ENCODE data around the gene MMP23B. TPM values are rescaled to one million over a fixed set of nuclear protein-coding genes. Genes with fewer than 3 reads are reported as not detected.

MMP23B gene
- total and polyA plus RNA-seq, 7 donors: 1.8 to 58.7 (median 3.6) TPM

DNA sequence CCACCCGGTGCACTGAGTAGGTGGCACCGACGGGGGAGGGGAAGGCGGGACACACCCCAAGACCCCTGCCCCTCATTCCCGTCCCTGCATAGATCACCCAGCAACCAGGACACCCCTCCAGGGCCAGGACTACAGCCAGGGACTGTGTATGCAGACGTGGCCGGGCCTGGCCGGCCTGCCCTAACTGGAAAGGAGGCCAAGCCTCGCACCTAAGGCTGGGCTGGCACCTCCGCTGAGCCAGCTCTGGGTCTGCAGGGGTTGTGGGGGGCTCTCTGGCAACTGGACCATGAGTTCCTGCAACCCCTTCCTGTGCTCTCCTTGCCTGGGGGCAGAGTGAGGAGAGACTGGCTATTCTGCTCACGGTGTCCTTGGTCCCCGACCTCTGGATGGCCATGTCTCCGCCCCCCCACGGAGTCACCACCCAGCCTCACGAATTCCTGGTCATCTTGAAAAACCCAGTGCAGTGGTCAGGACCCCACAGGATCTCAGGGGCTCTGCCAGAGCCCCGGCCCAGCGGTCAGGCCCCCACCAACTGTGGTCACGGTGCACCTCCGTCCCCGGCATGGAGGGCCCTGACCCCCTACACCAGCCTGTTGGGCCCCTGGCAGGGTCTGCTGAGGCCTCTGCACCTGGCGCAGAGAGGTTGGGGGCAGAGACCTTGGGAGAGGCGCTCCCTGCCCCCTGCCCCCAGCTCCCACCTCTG is 31.0 kb upstream of the MMP23B start:
- H3K4me3 ChIP-seq: no peak overlapping the region
- H3K27ac ChIP-seq: no peak overlapping the region
- 70 to 81% methylated on average over 22 of the region's 22 CpGs for WGBS, 2 donors
- H3K36me3 ChIP-seq: no peaks in the 10 kb centered on the region
- peaks cover 0 to 19% (median 14%) of the 10 kb centered on the region in 4 donors for H3K4me1 ChIP-seq
- no peak for DNase-seq
- intact Hi-C loops (cut with DNase I): no loop called here
- no peaks in the 10 kb centered on the region for H3K9me3 ChIP-seq
- H3K27me3 ChIP-seq: peaks cover 31 to 85% (median 55%) of the 10 kb centered on the region in 3 donors
- no peak for TF ChIP-seq EP300 (IDR thresholded peaks at IDR 0.05)
- no peak for TF ChIP-seq POLR2AphosphoS5 (IDR thresholded peaks at IDR 0.05)
- TF ChIP-seq, protein P1, sequence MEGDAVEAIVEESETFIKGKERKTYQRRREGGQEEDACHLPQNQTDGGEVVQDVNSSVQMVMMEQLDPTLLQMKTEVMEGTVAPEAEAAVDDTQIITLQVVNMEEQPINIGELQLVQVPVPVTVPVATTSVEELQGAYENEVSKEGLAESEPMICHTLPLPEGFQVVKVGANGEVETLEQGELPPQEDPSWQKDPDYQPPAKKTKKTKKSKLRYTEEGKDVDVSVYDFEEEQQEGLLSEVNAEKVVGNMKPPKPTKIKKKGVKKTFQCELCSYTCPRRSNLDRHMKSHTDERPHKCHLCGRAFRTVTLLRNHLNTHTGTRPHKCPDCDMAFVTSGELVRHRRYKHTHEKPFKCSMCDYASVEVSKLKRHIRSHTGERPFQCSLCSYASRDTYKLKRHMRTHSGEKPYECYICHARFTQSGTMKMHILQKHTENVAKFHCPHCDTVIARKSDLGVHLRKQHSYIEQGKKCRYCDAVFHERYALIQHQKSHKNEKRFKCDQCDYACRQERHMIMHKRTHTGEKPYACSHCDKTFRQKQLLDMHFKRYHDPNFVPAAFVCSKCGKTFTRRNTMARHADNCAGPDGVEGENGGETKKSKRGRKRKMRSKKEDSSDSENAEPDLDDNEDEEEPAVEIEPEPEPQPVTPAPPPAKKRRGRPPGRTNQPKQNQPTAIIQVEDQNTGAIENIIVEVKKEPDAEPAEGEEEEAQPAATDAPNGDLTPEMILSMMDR (IDR thresholded peaks at IDR 0.05): no peak
- no peak for TF ChIP-seq POLR2A (IDR thresholded peaks at IDR 0.05)

- 85 to 90% methylated on average over 15 of the region's 15 CpGs for WGBS, 2 donors
- H3K4me1 ChIP-seq: peaks cover 0 to 19% (median 14%) of the 10 kb centered on the region in 4 donors
- H3K27ac ChIP-seq: no peak overlapping the region
- DNase-seq: no peak
- H3K36me3 ChIP-seq: no peaks in the 10 kb centered on the region
- peaks cover 31 to 80% (median 55%) of the 10 kb centered on the region in 3 donors for H3K27me3 ChIP-seq
- no peak overlapping the region for H3K4me3 ChIP-seq
- no peaks in the 10 kb centered on the region for H3K9me3 ChIP-seq
- TF ChIP-seq, protein P1 (IDR thresholded peaks at IDR 0.05): no peak
- TF ChIP-seq POLR2A (IDR thresholded peaks at IDR 0.05): no peak
- no peak for TF ChIP-seq POLR2AphosphoS5 (IDR thresholded peaks at IDR 0.05)
- TF ChIP-seq EP300 (IDR thresholded peaks at IDR 0.05): no peak
- intact Hi-C loops (cut with DNase I): no loop called here
Measured at GRCh38 chr1:1601564-1602303, 30.2 kb upstream of the MMP23B start.

DNA sequence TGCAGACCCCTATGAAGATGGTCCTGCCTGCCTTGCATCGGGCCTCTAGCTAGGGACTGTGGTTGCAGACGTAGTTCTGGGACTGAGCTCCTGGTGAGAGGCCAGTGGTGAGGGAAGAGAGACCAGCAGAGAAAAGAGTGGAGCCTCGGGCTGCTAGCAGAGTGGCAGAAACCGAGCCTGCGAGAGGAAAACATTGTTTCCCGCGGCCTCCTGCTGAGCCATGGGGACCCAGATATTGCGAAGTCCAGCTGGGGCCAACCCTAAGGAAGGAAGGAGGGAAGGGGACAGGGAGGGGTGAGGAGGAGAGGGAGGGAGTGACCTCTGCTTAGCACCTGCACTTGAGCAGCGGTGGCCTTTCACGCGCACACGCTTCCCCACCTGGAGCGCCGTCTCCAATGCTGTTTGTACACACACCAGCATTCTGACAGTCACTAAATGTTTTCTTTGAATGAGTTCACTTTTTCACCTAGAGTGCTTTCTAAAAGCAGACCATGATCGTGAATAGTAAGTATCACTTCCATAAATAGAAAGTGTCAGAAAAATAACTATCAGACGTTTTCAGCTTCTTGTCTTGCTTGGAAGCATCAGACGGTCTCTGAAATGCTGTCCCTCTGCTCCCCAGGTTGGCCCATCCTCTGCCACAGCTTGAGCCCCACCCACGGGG is 29.5 kb upstream of the MMP23B start:
- no peak for DNase-seq
- H3K27me3 ChIP-seq: peaks cover 28 to 72% (median 48%) of the 10 kb centered on the region in 3 donors
- peaks cover 0 to 19% (median 14%) of the 10 kb centered on the region in 4 donors for H3K4me1 ChIP-seq
- intact Hi-C loops (cut with DNase I): no loop called here
- TF ChIP-seq POLR2AphosphoS5 (IDR thresholded peaks at IDR 0.05): no peak
- TF ChIP-seq, protein P1 (IDR thresholded peaks at IDR 0.05): no peak
- no peak for TF ChIP-seq EP300 (IDR thresholded peaks at IDR 0.05)
- no peak for TF ChIP-seq POLR2A (IDR thresholded peaks at IDR 0.05)
- no peak overlapping the region for H3K27ac ChIP-seq
- H3K36me3 ChIP-seq: no peaks in the 10 kb centered on the region
- WGBS, 2 donors: 56 to 62% methylated on average over 18 of the region's 18 CpGs
- H3K9me3 ChIP-seq: no peaks in the 10 kb centered on the region
- H3K4me3 ChIP-seq: no peak overlapping the region

- peaks cover 22 to 66% (median 42%) of the 10 kb centered on the region in 3 donors for H3K27me3 ChIP-seq
Measured at GRCh38 chr1:1602968-1603506, 28.9 kb upstream of the MMP23B start.

More at GRCh38 chr1:1602968-1603506, 28.9 kb upstream of the MMP23B start:
- no peaks in the 10 kb centered on the region for H3K36me3 ChIP-seq
- intact Hi-C loops (cut with DNase I): no loop called here
- H3K27ac ChIP-seq: no peak overlapping the region
- no peaks in the 10 kb centered on the region for H3K9me3 ChIP-seq
- peaks cover 0 to 19% (median 14%) of the 10 kb centered on the region in 4 donors for H3K4me1 ChIP-seq
- DNase-seq: no peak
- no peak overlapping the region for H3K4me3 ChIP-seq
- 67 to 82% methylated on average over 13 of the region's 13 CpGs for WGBS, 2 donors
- TF ChIP-seq POLR2A (IDR thresholded peaks at IDR 0.05) (no peak), EP300 (IDR thresholded peaks at IDR 0.05) (no peak), POLR2AphosphoS5 (IDR thresholded peaks at IDR 0.05) (no peak)
- TF ChIP-seq, protein P1 (IDR thresholded peaks at IDR 0.05): no peak

Data from sigmoid colon (tissue), 7 donors.